ENCODE data around the gene BTBD16.

GRCh38 chr10:122229666-122230065 is 41.4 kb upstream of the BTBD16 start:
- TF ChIP-seq, protein P1, sequence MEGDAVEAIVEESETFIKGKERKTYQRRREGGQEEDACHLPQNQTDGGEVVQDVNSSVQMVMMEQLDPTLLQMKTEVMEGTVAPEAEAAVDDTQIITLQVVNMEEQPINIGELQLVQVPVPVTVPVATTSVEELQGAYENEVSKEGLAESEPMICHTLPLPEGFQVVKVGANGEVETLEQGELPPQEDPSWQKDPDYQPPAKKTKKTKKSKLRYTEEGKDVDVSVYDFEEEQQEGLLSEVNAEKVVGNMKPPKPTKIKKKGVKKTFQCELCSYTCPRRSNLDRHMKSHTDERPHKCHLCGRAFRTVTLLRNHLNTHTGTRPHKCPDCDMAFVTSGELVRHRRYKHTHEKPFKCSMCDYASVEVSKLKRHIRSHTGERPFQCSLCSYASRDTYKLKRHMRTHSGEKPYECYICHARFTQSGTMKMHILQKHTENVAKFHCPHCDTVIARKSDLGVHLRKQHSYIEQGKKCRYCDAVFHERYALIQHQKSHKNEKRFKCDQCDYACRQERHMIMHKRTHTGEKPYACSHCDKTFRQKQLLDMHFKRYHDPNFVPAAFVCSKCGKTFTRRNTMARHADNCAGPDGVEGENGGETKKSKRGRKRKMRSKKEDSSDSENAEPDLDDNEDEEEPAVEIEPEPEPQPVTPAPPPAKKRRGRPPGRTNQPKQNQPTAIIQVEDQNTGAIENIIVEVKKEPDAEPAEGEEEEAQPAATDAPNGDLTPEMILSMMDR (IDR thresholded peaks at IDR 0.05) = no peak
- TF ChIP-seq POLR2A (IDR thresholded peaks at IDR 0.05) = no peak
- no peak for TF ChIP-seq EP300 (IDR thresholded peaks at IDR 0.05)
- TF ChIP-seq POLR2AphosphoS5 (IDR thresholded peaks at IDR 0.05) = no peak

Measured in stomach (tissue), 4 donors.